ENCODE measurements around the gene DISC1. TPM values are rescaled to one million over a fixed set of nuclear protein-coding genes. Genes with fewer than 3 reads are reported as not detected.

DISC1 gene
- total and polyA plus RNA-seq, 2 donors (not counting 1 experiment from before 2014, with no cell fraction given), result 2.7 to 4.3 TPM

DNA sequence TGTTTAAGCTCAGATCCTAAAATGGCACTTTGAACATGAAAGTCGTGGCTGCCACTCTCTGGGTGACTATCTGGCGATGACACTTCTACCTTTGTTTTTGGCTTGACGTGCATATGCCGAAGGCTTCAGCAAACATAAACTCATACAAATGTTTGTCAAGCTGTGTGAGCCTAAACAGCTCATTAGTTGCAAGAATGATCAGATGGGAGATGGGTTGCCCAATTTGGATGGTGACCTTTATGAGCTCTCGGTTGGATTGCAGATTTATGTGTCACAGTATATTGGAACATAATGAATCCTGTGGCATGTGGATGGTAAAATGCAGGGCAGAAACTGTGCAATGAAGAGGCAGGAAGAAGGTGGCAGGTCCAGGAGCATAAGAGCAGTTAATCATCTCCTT lies 229.3 kb downstream of the DISC1 start:
- H3K4me1 ChIP-seq (ENCODE audit: control insufficient read depth in 2 of 2, insufficient read depth in 2 of 2, low read length in 2 of 2), result peaks cover 0 to 2% of the 10 kb centered on the region in 2 donors
- no peak overlapping the region for H3K4me3 ChIP-seq (ENCODE audit: control extremely low read depth in 1 of 5, extremely low read depth in 1 of 5, insufficient read depth in 1 of 5, low read depth in 2 of 5, low read length in 4 of 5)
- H3K36me3 ChIP-seq (replicated peaks in 1 of 2; ENCODE audit: control extremely low read depth in 1 of 2, control insufficient read depth in 1 of 2, extremely low read depth in 1 of 2, insufficient read depth in 2 of 2, low read length in 1 of 2), result no peaks in the 10 kb centered on the region
- intact Hi-C loops (cut with micrococcal nuclease), result no loop called here
- H4K20me1 ChIP-seq (ENCODE audit: control insufficient read depth, insufficient read depth, low read length, poor library complexity, severe bottlenecking), result no peaks in the 10 kb centered on the region
- H3K9ac ChIP-seq (ENCODE audit: low read length), result no peak overlapping the region
- DNase-seq (no peak), ATAC-seq (ENCODE audit: low read depth) (no peak)
- Mint-ChIP-seq H3K27me3 (no peaks in the 10 kb centered on the region), H3K27ac (no peak overlapping the region), H3K9me3 (ENCODE audit: insufficient read depth) (no peaks in the 10 kb centered on the region), H3K4me1 (peaks cover 10% of the 10 kb centered on the region), H3K4me3 (no peak overlapping the region)
- ChIA-PET CTCF (interaction anchor here (1.8 kb wide), 1 partner anchor 11 kb away, joined by 11 read pairs; no protein-coding TSS in a partner anchor), POLR2A (no interaction called here)
- no peaks in the 10 kb centered on the region for H3K27me3 ChIP-seq (replicated peaks in 1 of 4; ENCODE audit: control extremely low read depth in 1 of 4, control insufficient read depth in 3 of 4, insufficient read depth in 4 of 4, low read length in 3 of 4)
- H3K79me2 ChIP-seq (ENCODE audit: control insufficient read depth, insufficient read depth, low read length), result no peaks in the 10 kb centered on the region
- no peak overlapping the region for H3K4me2 ChIP-seq (replicated peaks; ENCODE audit: low read depth, low read length, poor library complexity, severe bottlenecking)
- H2AFZ ChIP-seq (ENCODE audit: insufficient read depth, low read depth, low read length, poor library complexity, severe bottlenecking), result no peak overlapping the region
- no peak overlapping the region for H3K27ac ChIP-seq (ENCODE audit: low read length in 2 of 2)
- no peak for TF ChIP-seq EZH2 (IDR thresholded peaks at IDR 0.05; ENCODE audit: borderline replicate concordance, insufficient read depth, low read depth, low read length, poor library complexity, severe bottlenecking)
- TF ChIP-seq, protein P1, sequence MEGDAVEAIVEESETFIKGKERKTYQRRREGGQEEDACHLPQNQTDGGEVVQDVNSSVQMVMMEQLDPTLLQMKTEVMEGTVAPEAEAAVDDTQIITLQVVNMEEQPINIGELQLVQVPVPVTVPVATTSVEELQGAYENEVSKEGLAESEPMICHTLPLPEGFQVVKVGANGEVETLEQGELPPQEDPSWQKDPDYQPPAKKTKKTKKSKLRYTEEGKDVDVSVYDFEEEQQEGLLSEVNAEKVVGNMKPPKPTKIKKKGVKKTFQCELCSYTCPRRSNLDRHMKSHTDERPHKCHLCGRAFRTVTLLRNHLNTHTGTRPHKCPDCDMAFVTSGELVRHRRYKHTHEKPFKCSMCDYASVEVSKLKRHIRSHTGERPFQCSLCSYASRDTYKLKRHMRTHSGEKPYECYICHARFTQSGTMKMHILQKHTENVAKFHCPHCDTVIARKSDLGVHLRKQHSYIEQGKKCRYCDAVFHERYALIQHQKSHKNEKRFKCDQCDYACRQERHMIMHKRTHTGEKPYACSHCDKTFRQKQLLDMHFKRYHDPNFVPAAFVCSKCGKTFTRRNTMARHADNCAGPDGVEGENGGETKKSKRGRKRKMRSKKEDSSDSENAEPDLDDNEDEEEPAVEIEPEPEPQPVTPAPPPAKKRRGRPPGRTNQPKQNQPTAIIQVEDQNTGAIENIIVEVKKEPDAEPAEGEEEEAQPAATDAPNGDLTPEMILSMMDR (IDR thresholded peaks at IDR 0.05), result no peak
- H3K9me3 ChIP-seq (ENCODE audit: control extremely low read depth in 1 of 3, control insufficient read depth in 2 of 3, insufficient read depth in 1 of 3, low read length in 2 of 3), result no peaks in the 10 kb centered on the region
- WGBS (ENCODE audit: insufficient coverage), result 96% methylated on average over 5 of the region's 5 CpGs

DNA sequence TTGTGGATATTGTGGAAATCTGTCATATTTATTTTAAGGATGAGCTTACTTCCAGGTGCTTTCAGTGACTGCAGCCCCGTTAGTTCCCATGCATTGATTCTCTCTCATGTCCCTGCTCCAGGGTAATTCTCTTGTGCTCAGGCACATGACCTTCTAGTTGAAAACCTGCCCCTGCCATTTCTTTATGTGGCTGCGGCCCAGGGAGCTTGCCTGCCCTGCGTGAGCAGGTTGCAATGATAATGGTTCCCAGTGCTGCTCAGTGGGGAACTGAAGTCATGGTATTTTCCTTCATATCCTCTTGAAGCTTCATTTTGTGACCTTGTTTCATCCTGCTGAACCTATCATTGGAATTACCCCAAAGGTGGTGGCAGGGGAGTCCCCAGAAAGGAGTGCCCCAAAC lies 229.8 kb downstream of the DISC1 start:
- DNase-seq, result no peak
- Histone ChIP-seq H3K27ac (ENCODE audit: low read length in 2 of 2) (no peak overlapping the region), H3K9ac (ENCODE audit: low read length) (no peak overlapping the region), H2AFZ (ENCODE audit: insufficient read depth, low read depth, low read length, poor library complexity, severe bottlenecking) (no peak overlapping the region), H3K9me3 (ENCODE audit: control extremely low read depth in 1 of 3, control insufficient read depth in 2 of 3, insufficient read depth in 1 of 3, low read length in 2 of 3) (no peaks in the 10 kb centered on the region), H3K4me2 (replicated peaks; ENCODE audit: low read depth, low read length, poor library complexity, severe bottlenecking) (no peak overlapping the region), H3K4me3 (ENCODE audit: control extremely low read depth in 1 of 5, extremely low read depth in 1 of 5, insufficient read depth in 1 of 5, low read depth in 2 of 5, low read length in 4 of 5) (no peak overlapping the region), H3K27me3 (replicated peaks in 1 of 4; ENCODE audit: control extremely low read depth in 1 of 4, control insufficient read depth in 3 of 4, insufficient read depth in 4 of 4, low read length in 3 of 4) (no peaks in the 10 kb centered on the region), H3K79me2 (ENCODE audit: control insufficient read depth, insufficient read depth, low read length) (no peaks in the 10 kb centered on the region), H3K36me3 (replicated peaks in 1 of 2; ENCODE audit: control extremely low read depth in 1 of 2, control insufficient read depth in 1 of 2, extremely low read depth in 1 of 2, insufficient read depth in 2 of 2, low read length in 1 of 2) (no peaks in the 10 kb centered on the region), H4K20me1 (ENCODE audit: control insufficient read depth, insufficient read depth, low read length, poor library complexity, severe bottlenecking) (no peaks in the 10 kb centered on the region), H3K4me1 (ENCODE audit: control insufficient read depth in 2 of 2, insufficient read depth in 2 of 2, low read length in 2 of 2) (peaks cover 0 to 2% of the 10 kb centered on the region in 2 donors)
- Mint-ChIP-seq H3K9me3 (ENCODE audit: insufficient read depth) (no peaks in the 10 kb centered on the region), H3K27me3 (no peaks in the 10 kb centered on the region), H3K4me3 (no peak overlapping the region), H3K4me1 (peaks cover 10% of the 10 kb centered on the region), H3K27ac (no peak overlapping the region)
- no peak for TF ChIP-seq EZH2 (IDR thresholded peaks at IDR 0.05; ENCODE audit: borderline replicate concordance, insufficient read depth, low read depth, low read length, poor library complexity, severe bottlenecking)
- TF ChIP-seq, protein P1 (IDR thresholded peaks at IDR 0.05), result no peak
- ATAC-seq (ENCODE audit: low read depth), result no peak
- ChIA-PET CTCF (interaction anchor here (1.8 kb wide), 1 partner anchor 11 kb away, joined by 11 read pairs; no protein-coding TSS in a partner anchor), POLR2A (no interaction called here)
- intact Hi-C loops (cut with micrococcal nuclease), result no loop called here
- WGBS (ENCODE audit: insufficient coverage), result 100% methylated on average over 1 of the region's 3 CpGs
